Upper lobe of left lung (tissue), 6 donors: Measurements from ENCODE around the gene JARID2. TPM values are rescaled to one million over a fixed set of nuclear protein-coding genes. Genes with fewer than 3 reads are reported as not detected.

Source experiments
- ATAC-seq, 2 donors: fragments of 200-7000 bp; cut with Tn5 transposase; one replicate each; pipeline ENCODE4 v1.9.1; 2022; ENCODE audit warnings: mild to moderate bottlenecking in 2 of 2, moderate library complexity in 2 of 2; ENCODE audit not compliant: low FRiP score in 2 of 2
- DNase-seq, 2 donors: peaks; one replicate each; pipeline ENCODE4 v3.0.0-alpha.2; 2019 to 2020
- H3K27ac ChIP-seq, 4 donors: fragments of 200-600 bp; sonication (generic); one replicate each; pipeline ENCODE4 v1.5.1; 2016 to 2019
- H3K27me3 ChIP-seq, 4 donors: fragments of 200-600 bp; sonication (generic); one replicate each; pipeline ENCODE4 v1.5.1; 2017 to 2019
- H3K36me3 ChIP-seq, 4 donors: fragments of 200-600 bp; sonication (generic); one replicate each; pipeline ENCODE4 v1.5.1; 2016 to 2019
- H3K4me1 ChIP-seq, 4 donors: fragments of 200-600 bp; sonication (generic); one replicate each; pipeline ENCODE4 v1.5.1; 2018 to 2019
- H3K4me3 ChIP-seq, 4 donors: fragments of 200-600 bp; sonication (generic); one replicate each; pipeline ENCODE4 v1.5.1; 2017 to 2019; ENCODE audit warnings: mild to moderate bottlenecking in 2 of 4, moderate library complexity in 1 of 4
- H3K9me3 ChIP-seq, 4 donors: fragments of 200-600 bp; sonication (generic); one replicate each; pipeline ENCODE4 v1.5.1; 2018 to 2019
- CTCF ChIP-seq, 6 experiments: fragments of 450-650 bp in 4 of 6; fragments of 200-600 bp in 2 of 6; sonication (generic) in 2 of 6; IDR thresholded peaks; one replicate each; pipeline ENCODE4 v1.5.1; 2016 to 2019; ENCODE audit warnings: antibody characterized with exemption in 6 of 6
- EP300 ChIP-seq, 4 donors: sonication (generic); formaldehyde crosslinking; IDR thresholded peaks; one replicate each; pipeline ENCODE4 v1.5.1; 2017; ENCODE audit warnings: antibody characterized with exemption in 4 of 4, control low read depth in 2 of 4
- POLR2A ChIP-seq, 4 donors: fragments of 450-650 bp; IDR thresholded peaks; one replicate each; pipeline ENCODE4 v1.5.1; 2016 to 2017; ENCODE audit warnings: antibody characterized with exemption in 4 of 4, mild to moderate bottlenecking in 2 of 4
- POLR2AphosphoS5 ChIP-seq, 2 donors: sonication (generic); formaldehyde crosslinking; IDR thresholded peaks; one replicate each; pipeline ENCODE4 v1.5.1; 2017; ENCODE audit warnings: antibody characterized with exemption in 2 of 2
- WGBS, 2 donors: methylation state at CpG; one replicate each; pipeline ENCODE4 v1.1.5; 2017 to 2018; 5-methylcytosine and 5-hydroxymethylcytosine counted together
- total RNA-seq, 6 donors: library from RNA; depleted of rRNA in 4 of 6; stranded (reverse); fragments of >200 nt in 4 of 6; gene quantifications; one replicate each; pipeline versions ENCODE4 v1.1.0 to v1.2.1, GENCODE V29; 2016 to 2021
- donor health status: DM: no; HTN: no; CAD: no; lungs with moderate emphysema.
- donor health status: DM: no; HTN: yes; CAD: no; lungs with severe emphysema.

Gene JARID2
- total RNA-seq, 6 donors from 2014 or later = 9.6 to 37.7 (median 16.4) TPM

- WGBS, 2 donors = 88 to 89% methylated on average over 1 of the region's 1 CpG
- DNase-seq (no peak), ATAC-seq (peak in 1 of 2 donors; percentile 47)
- no peak overlapping the region for H3K4me3 ChIP-seq
- no peak for TF ChIP-seq CTCF (IDR thresholded peaks at IDR 0.05)
- no peak for TF ChIP-seq EP300 (IDR thresholded peaks at IDR 0.05)
- no peak for TF ChIP-seq POLR2AphosphoS5 (IDR thresholded peaks at IDR 0.05)
- TF ChIP-seq POLR2A (IDR thresholded peaks at IDR 0.05) = no peak
- H3K9me3 ChIP-seq = no peaks in the 10 kb centered on the region
- H3K36me3 ChIP-seq = no peaks in the 10 kb centered on the region
- no peaks in the 10 kb centered on the region for H3K27me3 ChIP-seq
- no peak overlapping the region for H3K27ac ChIP-seq
- H3K4me1 ChIP-seq = peaks cover 16 to 29% (median 22%) of the 10 kb centered on the region in 4 donors
These were observed 92.6 kb downstream of the JARID2 start for GRCh38 chr6:15338476-15338875.

- 96 to 97% methylated on average over 4 of the region's 4 CpGs for WGBS, 2 donors
- H3K9me3 ChIP-seq = no peaks in the 10 kb centered on the region
- TF ChIP-seq CTCF (IDR thresholded peaks at IDR 0.05) (no peak), POLR2AphosphoS5 (IDR thresholded peaks at IDR 0.05) (no peak), POLR2A (IDR thresholded peaks at IDR 0.05) (no peak), EP300 (IDR thresholded peaks at IDR 0.05) (no peak)
- DNase-seq (no peak), ATAC-seq (no peak)
- no peaks in the 10 kb centered on the region for H3K27me3 ChIP-seq
- no peak overlapping the region for H3K27ac ChIP-seq
- H3K4me1 ChIP-seq = peaks cover 16 to 33% (median 23%) of the 10 kb centered on the region in 4 donors
- H3K36me3 ChIP-seq = no peaks in the 10 kb centered on the region
- H3K4me3 ChIP-seq = no peak overlapping the region
These were observed 93.2 kb downstream of the JARID2 start for GRCh38 chr6:15339081-15339480.

GRCh38 chr6:15340105-15340601, 94.3 kb downstream of the JARID2 start:
- TF ChIP-seq POLR2A (IDR thresholded peaks at IDR 0.05) = no peak
- TF ChIP-seq CTCF (IDR thresholded peaks at IDR 0.05) = no peak
- no peak for TF ChIP-seq POLR2AphosphoS5 (IDR thresholded peaks at IDR 0.05)
- no peak for TF ChIP-seq EP300 (IDR thresholded peaks at IDR 0.05)
- Histone ChIP-seq H3K9me3 (no peaks in the 10 kb centered on the region), H3K36me3 (no peaks in the 10 kb centered on the region), H3K4me3 (no peak overlapping the region), H3K27me3 (no peaks in the 10 kb centered on the region), H3K27ac (no peak overlapping the region), H3K4me1 (peaks cover 24 to 40% (median 28%) of the 10 kb centered on the region in 4 donors)
- ATAC-seq = no peak
- WGBS, 2 donors = 93 to 98% methylated on average over 3 of the region's 3 CpGs
- DNase-seq = no peak

- no peak overlapping the region for H3K4me3 ChIP-seq
- no peaks in the 10 kb centered on the region for H3K36me3 ChIP-seq
- DNase-seq = no peak
- WGBS, 2 donors = 44 to 52% methylated on average over 4 of the region's 4 CpGs
- H3K27ac ChIP-seq = no peak overlapping the region
- no peak for ATAC-seq
- peaks cover 24 to 40% (median 26%) of the 10 kb centered on the region in 4 donors for H3K4me1 ChIP-seq
- TF ChIP-seq EP300 (IDR thresholded peaks at IDR 0.05) (no peak), POLR2AphosphoS5 (IDR thresholded peaks at IDR 0.05) (no peak), CTCF (IDR thresholded peaks at IDR 0.05) (no peak), POLR2A (IDR thresholded peaks at IDR 0.05) (no peak)
- H3K9me3 ChIP-seq = no peaks in the 10 kb centered on the region
- no peaks in the 10 kb centered on the region for H3K27me3 ChIP-seq
These were observed 94.9 kb downstream of the JARID2 start for GRCh38 chr6:15340775-15341174.

GRCh38 chr6:15341311-15342001, 95.6 kb downstream of the JARID2 start:
- Histone ChIP-seq H3K36me3 (no peaks in the 10 kb centered on the region), H3K9me3 (no peaks in the 10 kb centered on the region), H3K4me1 (peaks cover 24 to 38% (median 25%) of the 10 kb centered on the region in 4 donors), H3K4me3 (no peak overlapping the region), H3K27me3 (no peaks in the 10 kb centered on the region), H3K27ac (no peak overlapping the region)
- WGBS, 2 donors = 85 to 88% methylated on average over 3 of the region's 3 CpGs
- no peak for ATAC-seq
- no peak for TF ChIP-seq EP300 (IDR thresholded peaks at IDR 0.05)
- no peak for TF ChIP-seq POLR2AphosphoS5 (IDR thresholded peaks at IDR 0.05)
- TF ChIP-seq CTCF (IDR thresholded peaks at IDR 0.05) = no peak
- no peak for DNase-seq
